GM19468 (cell line): ENCODE measurements around the gene GLI3.

Source experiments
- ATAC-seq: cut with Tn5 transposase; IDR thresholded peaks from one replicate; pipeline ENCODE4 v1.9.1; 2021; ENCODE audit warnings: mild to moderate bottlenecking, moderate library complexity, moderate number of reproducible peaks; ENCODE audit not compliant: unreplicated experiment; ENCODE audit errors: extremely low read depth

The GLI3 gene

GRCh38 chr7:42091461-42092291 lies 145.3 kb downstream of the GLI3 start:
- ATAC-seq: no peak

DNA sequence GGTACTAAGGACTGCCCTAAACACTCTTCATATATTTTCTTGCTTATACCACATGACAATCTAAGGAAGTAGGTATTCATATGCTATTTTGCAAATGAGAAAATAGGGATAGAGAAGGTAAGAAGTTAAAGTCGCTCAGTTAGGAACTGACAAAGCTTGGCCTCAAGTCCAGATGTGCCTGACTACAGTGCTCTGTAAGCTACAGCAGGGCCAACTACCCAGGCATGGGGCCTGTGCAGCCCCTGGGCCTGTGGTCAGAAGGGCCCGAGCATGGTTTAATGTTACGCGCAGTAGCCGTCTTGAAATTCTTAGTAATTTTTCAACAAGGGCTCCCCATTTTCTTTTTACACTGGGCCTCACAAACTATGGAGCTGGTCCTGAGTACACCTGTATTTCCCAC lies 146.2 kb downstream of the GLI3 start:
- no peak for ATAC-seq

- no peak for ATAC-seq
Measured at GRCh38 chr7:42090056-42090455, 147.0 kb downstream of the GLI3 start.

DNA sequence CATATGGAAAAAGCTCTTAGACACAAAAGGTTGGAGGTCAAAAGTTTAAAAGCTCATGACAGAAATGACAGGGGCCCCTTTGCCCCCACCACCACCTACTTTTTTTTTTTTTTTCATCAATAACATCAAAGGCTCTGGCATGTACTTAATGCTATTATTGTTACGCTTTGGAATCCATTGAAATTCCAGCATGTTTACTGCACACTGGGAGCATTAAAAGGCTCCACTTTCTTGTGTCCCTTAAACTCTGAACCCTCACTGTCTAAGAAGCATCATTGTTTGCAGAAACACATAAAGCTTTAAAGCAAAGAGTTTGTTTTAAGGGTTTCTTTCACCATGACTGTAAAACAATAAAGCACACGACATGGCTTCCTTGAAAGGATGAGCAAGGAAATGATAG lies 149.4 kb downstream of the GLI3 start:
- ATAC-seq: no peak

DNA sequence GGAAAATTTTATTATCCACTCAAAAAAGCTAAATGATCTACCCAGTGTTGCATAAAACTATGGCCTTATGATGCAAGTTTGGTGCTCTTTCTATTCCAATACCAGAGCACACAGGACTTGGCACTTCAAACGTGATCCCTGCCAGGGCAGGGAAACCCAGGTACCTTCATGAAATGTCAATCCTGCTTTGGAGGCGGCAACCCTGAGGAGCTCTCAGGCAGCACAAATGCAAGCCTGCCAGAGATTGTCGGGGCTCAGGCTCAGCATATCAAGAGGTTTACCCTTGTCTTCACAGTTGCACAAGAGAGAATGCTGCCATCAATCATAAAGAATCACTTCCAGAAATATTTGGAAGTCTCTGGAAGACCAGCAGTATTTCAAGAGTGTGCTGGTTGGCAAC lies 151.5 kb downstream of the GLI3 start:
- ATAC-seq: no peak

- no peak for ATAC-seq
Measured at GRCh38 chr7:42084263-42084662, 152.7 kb downstream of the GLI3 start.

DNA sequence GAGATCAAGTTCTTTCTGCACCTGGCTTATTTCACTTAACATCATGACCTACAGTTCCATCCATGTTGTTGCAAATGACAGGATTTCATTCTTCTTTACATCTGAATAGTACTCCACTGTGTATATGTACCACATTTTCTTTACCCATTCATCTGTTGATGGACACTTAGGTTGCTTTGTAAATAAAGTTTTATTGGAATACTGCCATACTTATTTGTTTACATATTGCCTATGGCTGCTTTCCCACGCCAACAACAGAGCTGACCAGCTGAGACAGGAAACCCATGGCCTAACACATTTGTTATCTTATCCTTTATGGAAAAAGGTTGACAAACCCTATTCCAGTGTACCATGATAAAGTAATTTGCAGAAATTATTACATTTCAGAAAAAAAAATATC lies 153.7 kb downstream of the GLI3 start:
- no peak for ATAC-seq

GRCh38 chr7:42082144-42082543 lies 154.9 kb downstream of the GLI3 start:
- no peak for ATAC-seq

GRCh38 chr7:42081671-42082070 lies 155.3 kb downstream of the GLI3 start:
- no peak for ATAC-seq

DNA sequence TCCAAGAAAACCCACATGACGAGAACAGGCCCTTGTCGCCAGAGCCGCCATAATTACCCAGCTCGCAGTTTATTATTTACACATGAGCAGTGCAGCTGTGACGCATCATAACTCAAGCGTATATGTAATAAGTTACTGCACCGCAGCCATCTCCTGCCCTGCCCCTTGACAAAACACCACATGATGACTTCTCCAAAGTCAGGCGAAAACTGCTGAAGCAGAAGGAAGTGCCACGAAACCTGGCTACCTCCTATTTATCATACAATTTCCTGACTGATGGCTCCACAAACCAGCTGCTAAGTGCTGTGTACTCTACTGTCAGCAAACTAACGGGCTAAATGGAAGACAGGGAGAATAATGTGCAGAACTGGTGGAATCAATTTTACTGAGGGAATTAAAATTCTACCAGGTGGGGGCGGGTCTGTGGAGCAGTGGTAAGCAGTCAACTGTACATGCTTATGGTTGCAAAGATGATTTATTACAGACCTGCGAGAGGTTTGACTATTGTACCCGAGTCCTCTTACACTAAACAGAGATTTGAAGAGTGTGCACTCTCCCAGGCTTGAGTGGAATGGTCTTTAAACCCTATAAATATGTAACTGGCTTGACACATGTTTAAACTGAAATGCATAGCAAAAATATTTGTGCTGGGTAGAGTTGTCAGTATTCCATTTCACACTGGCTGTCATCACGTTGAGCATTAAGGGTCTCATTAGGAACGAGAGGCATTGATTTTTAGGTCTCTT lies 156.0 kb downstream of the GLI3 start:
- ATAC-seq: no peak

- ATAC-seq: no peak
Measured at GRCh38 chr7:42077271-42078135, 159.5 kb downstream of the GLI3 start.

DNA sequence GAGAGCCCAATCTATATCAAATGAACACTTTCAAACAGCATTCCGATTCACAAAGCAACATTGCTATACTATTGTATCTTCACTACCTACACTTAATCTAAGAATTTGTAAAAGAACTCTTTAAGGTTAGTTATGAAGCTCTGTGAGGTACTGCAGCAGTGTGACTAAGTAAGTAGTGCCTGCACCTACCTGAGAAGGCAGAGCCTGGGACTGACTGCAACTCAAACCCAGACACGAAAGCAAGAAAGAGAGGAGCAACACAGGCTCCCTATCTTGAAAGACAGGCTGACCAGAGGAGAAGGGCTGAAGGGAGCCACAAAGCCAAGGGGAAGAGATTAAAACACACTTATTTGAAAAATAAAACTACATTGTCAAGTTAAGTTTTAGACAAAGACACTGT lies 160.1 kb downstream of the GLI3 start:
- ATAC-seq: no peak

DNA sequence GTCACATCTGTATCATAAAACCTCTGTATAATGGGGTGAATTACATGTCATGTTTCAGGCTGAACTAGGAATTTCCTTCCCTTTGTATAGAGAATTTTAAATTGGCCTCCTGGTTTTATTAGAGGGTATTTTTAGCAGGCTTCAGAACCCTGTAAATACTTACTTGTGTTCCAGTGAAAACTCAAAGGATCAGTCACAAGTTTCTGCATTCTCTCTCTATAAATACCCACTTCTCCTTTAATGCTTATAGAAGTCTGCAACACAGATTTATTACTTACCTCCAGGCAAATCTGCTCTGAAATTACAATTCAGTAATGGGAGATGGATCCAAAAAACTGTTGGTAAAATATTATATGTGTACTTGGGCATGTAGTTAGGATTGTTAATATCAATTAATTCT lies 161.6 kb downstream of the GLI3 start:
- ATAC-seq: no peak

GRCh38 chr7:42074076-42074475 lies 162.9 kb downstream of the GLI3 start:
- no peak for ATAC-seq

GRCh38 chr7:42071372-42072261 lies 165.4 kb downstream of the GLI3 start:
- no peak for ATAC-seq

- ATAC-seq: no peak
Measured at GRCh38 chr7:42070068-42070467, 166.9 kb downstream of the GLI3 start.

- ATAC-seq: no peak
Measured at GRCh38 chr7:42069590-42069989, 167.4 kb downstream of the GLI3 start.

DNA sequence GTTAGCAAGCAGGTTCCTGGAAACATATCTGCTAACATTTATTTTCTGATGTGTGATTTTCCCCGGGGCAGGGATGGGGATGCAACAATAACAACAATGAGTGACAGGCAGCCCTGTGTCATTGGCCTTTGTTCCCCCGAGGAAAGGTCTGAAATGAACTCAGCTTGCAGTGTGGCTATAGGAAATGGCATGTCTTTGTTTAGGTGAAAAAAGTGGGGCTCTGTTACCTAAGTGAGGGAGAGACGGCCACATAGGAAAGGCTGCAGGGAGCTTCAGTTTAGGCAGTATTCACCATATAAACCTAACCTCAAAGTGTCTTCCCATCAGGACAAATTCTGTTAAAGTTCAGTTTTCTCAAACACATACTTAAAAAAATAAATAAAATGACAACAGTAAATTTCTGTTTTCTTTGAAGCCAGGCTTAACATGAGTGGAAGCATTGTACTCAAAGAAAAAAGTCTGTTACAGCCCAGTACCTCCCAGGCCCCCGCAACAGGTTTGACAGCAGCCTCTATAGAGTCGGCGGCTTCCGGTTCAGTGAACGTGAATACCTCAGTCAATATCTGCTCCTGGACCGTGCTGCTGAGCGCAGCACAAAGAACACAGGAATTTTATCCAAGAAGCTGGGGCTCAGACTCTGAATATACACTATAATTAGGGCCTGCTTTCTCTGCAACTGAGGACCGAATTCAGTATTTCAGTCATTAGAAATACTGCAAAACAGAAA lies 168.3 kb downstream of the GLI3 start:
- no peak for ATAC-seq

DNA sequence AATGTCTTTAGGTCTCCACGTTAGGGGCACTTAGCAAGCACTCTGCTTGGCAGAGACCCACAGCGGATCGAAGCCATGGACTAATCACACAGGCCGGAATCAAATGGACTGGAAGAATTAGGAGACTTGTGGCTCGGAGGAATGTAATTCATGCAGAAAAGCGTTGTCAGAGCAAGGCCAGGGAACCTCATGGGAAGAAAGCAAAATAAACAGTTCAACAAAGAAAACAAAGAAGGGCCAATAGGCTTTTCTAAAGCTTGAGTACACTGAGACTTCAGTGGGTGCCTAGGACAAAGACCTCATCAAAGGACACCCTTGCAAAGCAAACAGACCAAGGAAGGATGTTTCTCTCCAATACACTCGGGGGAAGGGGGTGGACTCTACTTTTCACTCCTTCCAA lies 171.1 kb downstream of the GLI3 start:
- no peak for ATAC-seq
